HTR-8/SVneo (cell line): ENCODE results near the gene TMEM35B.
"Not testable (repeated sequence)": the region's sequence is repeated elsewhere in the genome, so short reads cannot be mapped to it uniquely, and the experiment has no call there.

ENCODE experiments used
- DNase-seq: peaks from one replicate; pipeline ENCODE4 v3.0.0; 2011; ENCODE audit warnings: low spot score, mixed read lengths; ENCODE audit not compliant: insufficient read length
- FAIRE-seq: peaks from 2 replicates; lab custom pipeline; 2011; peaks lifted over from hg19 to GRCh38; lab: Jason Lieb, UNC

Gene TMEM35B

DNA sequence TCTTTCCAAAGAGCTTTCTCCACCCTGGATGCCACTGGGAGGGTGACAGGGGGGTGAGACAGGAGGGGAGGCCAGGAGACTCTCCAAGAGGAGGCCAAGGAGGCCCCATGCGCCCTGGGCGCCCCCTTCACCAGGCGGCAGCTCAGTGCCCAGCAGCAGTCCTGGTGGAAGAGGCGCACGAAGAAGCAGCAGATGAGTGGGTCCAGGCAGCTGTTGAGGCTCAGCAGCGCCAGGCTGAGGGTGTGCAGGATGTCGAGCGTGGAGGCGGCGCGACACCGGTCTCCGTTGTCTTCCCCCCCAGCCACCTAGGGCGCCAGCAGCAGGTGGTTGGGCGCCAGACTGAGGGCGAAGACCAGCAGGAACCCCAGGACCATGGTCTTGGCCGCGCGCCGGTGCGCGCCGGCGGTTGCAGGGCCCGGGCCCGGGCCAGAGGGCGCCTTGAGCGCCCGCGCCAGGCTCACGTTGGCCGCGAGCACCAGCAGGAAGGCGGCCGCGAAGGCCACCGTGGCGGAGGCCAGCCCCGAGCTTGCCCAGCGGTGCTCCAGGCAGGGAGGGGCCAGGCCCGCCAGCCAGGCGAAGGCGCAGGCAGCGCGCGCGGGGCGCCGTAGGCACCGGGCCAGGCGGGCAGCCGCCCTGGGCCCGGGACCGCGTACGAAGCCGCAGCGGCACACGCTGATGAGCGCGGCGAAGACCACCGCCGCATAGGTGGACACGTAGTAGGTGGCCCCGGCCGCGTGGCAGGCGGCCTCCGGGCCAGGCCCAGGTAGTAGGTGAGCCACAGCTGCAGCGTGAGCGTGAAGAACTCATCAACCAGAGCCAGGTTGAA lies 8.6 kb downstream of the TMEM35B start:
- DNase-seq (no peak), FAIRE-seq (no peak)

- no peak for FAIRE-seq
- DNase-seq = no peak
These were observed 9.4 kb downstream of the TMEM35B start for GRCh38 chr1:34975771-34976170.

- FAIRE-seq (no peak), DNase-seq (no peak)
These were observed 9.8 kb downstream of the TMEM35B start for GRCh38 chr1:34975338-34975737.

DNA sequence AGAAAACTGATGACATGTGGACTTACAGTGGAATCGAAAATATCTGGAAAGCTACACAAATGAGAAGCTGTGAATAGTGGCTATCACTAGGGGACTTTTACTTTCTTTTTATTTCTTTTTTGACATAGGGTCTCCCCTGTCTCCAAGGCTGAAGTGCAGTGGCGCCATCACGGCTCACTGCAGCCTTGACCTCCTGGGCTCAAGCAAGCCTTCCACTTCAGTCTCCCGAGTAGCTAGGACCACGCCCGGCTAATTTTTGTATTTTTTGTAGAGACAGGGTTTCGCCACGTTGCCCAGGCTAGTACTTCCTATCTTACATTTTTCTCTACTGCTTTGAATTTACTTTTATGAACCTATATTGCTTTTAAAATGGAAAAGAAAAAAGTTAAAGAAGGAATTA lies 10.5 kb downstream of the TMEM35B start:
- DNase-seq = no peak

DNA sequence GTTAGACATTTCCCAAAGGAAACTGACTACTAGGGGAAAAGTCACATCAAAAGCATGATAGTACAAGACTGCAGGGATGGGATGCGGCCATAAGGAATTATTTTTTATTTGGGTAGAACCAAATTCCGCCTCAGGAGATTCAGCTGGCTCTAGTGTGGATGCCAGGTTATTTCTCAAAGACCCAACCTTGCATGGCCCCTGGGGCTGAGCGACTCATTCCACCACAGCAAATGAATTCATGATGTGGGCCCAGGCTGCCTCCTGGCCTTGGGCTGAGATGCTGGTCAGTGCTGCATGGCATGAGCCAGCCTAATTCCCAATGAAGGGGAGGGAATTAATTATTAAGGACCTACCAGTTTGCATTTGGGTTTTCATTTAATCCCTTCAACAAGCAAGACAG lies 11.8 kb downstream of the TMEM35B start:
- FAIRE-seq (no peak), DNase-seq (no peak)

More for the DNA sequence above, 10.5 kb downstream of the TMEM35B start:
- FAIRE-seq = no peak

DNA sequence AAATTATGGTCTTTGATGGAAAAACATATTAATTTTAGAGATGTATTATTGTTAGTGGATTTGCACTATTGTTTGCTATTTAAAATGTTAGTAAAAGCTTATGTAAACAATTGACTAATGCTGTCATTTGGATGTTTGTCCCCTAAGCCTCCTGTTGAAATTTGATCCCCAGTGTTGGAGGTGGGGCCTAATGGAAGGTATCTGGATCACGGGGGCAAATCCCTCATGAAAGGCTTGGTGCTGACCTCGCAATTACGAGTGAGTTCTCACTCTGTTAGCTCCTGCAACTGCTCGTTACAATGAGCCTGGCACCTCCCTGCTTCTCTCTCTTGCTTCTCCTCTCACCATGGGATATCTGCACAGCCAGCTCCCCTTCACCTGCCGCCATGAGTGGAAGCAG lies 14.3 kb downstream of the TMEM35B start:
- no peak for FAIRE-seq

DNA sequence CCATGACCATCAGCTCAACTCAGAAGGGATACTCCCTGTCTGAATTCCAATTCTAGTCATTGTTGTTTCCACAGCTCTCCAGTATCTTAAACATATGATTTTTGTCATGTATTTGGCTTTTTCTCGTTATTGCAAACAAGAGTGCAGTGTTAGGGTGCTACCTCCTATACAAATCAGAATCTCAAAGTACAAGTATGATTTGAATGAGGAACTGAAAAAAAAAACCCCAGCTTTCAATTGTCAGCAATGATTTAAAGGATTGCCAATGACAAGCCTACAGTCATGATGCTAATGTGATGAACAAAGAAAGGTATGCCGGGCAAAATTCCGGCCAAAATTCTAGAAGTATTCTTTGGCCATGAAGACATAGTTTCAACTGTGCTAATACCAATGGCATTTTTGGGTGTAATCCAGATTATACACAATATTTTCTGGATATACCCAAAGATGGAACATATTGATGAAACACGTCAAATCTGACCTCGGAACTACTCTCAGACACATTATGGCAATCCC lies 14.9 kb downstream of the TMEM35B start:
- FAIRE-seq (no peak), DNase-seq (no peak)

More for the DNA sequence above, 14.3 kb downstream of the TMEM35B start:
- DNase-seq = no peak

DNA sequence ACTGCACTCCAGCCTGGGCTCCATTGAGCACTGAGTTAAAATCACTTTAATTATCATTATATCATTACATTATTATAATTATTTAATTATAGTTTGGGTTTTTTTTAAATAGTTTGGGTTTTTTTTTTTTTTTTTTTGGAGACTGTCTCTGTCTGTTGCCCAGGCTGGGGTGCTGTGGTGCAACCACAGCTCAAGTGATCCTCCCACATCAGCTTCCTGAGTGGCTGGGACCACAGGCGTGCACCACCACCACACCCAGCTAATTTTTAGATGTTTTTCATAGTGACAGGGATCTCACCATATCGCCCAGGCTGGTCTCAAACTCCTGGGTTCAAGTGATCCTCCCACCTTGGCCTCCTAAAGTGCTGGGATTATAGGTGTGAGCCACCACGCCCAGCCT lies 16.9 kb downstream of the TMEM35B start:
- DNase-seq, FAIRE-seq: not testable (repeated sequence)

- not testable (repeated sequence) for FAIRE-seq, DNase-seq
These were observed 17.5 kb downstream of the TMEM35B start for GRCh38 chr1:34967672-34968071.

GRCh38 chr1:34965597-34965996 lies 19.6 kb downstream of the TMEM35B start:
- FAIRE-seq = no peak
- no peak for DNase-seq

DNA sequence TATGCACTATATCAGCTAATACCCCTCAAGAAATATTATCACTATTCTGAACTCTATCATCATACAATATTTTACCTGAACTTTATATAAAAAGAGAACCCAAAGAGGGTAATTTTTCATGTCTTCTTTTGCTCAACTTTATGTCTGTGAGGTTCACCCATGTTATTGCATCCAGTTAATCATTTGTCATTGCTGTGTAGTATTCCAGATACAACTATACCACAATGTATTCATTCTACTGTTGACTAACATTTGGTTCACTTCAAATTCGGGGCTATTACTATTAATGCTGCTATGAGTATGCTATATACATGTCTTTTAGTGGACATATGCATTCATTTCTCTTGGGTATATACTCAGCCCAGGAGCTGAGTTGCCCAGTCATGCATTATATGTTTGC lies 34.7 kb downstream of the TMEM35B start:
- FAIRE-seq (no peak), DNase-seq (no peak)

DNA sequence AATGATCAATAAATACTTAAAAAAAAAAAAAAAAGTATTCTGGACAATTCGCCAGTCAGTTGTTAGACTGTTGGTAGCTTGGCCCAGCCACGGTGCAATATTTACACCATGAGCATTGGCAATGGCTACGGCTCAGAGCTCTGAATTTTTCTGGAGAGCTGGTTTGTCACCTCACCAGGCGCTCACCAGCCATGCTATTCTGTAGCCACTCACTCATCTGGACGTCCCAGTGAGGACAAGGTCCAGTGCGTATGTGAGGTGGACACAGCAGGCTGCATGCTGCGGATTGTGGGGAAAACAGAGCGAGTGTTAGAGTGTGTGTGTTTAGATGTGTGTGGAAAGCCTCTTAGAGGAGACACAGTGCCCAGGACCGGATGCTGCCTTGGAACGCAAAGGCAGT lies 36.4 kb downstream of the TMEM35B start:
- DNase-seq = not testable (repeated sequence)
- peak; percentile 49 for FAIRE-seq

GRCh38 chr1:34947641-34948314 lies 37.4 kb downstream of the TMEM35B start:
- not testable (repeated sequence) for FAIRE-seq, DNase-seq

- DNase-seq = no peak
- no peak for FAIRE-seq
These were observed 38.9 kb downstream of the TMEM35B start for GRCh38 chr1:34946211-34946610.

DNA sequence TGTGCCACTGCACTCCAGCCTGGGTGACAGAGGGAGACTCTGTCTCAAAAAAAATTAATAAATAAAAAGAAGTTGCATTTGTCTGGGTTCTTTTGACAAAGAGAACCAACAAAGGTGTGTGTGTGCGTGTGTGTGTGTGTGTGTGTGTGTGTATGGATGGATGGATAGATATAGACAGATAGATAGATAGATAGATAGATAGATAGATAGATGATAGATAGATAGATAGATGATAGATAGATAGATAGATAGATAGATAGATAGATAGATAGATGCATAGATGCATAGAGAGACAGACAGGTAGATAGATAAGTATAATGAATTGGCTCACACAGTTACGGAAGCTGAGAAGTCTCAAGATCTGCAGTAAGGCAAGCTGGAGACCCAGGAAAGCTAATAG lies 43.3 kb downstream of the TMEM35B start:
- not testable (repeated sequence) for DNase-seq, FAIRE-seq
